Measurements from ENCODE around the gene C6orf120. TPM values are rescaled to one million over a fixed set of nuclear protein-coding genes. Genes with fewer than 3 reads are reported as not detected.

The C6orf120 gene
- total and polyA plus RNA-seq, 2 donors (not counting 3 experiments of a cell fraction or from before 2014, with no cell fraction given) = 13.8 to 30.1 TPM

- H3K9me3 ChIP-seq (replicated peaks; ENCODE audit: control insufficient read depth, insufficient read depth, low read length) = no peaks in the 10 kb centered on the region
- peaks cover 19% of the 10 kb centered on the region for H3K4me1 ChIP-seq (ENCODE audit: control insufficient read depth, extremely low read depth, insufficient read depth, low read length)
- TF ChIP-seq JUN (IDR thresholded peaks at IDR 0.05; ENCODE audit: borderline replicate concordance, insufficient read depth, insufficient read length, low read depth) = no peak
- TF ChIP-seq FOS (IDR thresholded peaks at IDR 0.05; ENCODE audit: borderline replicate concordance, insufficient read depth, low read length) = no peak
- no peak for TF ChIP-seq MAX (IDR thresholded peaks at IDR 0.05; ENCODE audit: insufficient read depth, insufficient read length)
- TF ChIP-seq CTCF (IDR thresholded peaks at IDR 0.05; ENCODE audit: extremely low read depth in 1 of 2, insufficient read depth in 1 of 2, low read depth in 1 of 2, low read length in 2 of 2) = no peak
- TF ChIP-seq POLR2AphosphoS5 (IDR thresholded peaks at IDR 0.05; ENCODE audit: insufficient read depth, low read depth, low read length) = no peak
- no peak for TF ChIP-seq MYC (IDR thresholded peaks at IDR 0.05; ENCODE audit: low read depth, low read length)
- H3K9ac ChIP-seq (replicated peaks; ENCODE audit: extremely low read depth, insufficient read depth, low read length) = no peak overlapping the region
- ChIA-PET CTCF (interaction anchor here (1.2 to 3.4 kb wide), 4 partner anchors 11 to 208 kb away, joined by 3 to 18 read pairs (median 12); no protein-coding TSS in a partner anchor), POLR2A (no interaction called here)
- dilution Hi-C loops (cut with MboI; ENCODE audit: extremely low pct_ligation_motif_present, low sequenced_read_pairs) (no loop called here), intact Hi-C loops (cut with micrococcal nuclease) (loop anchor here (10.0 kb wide), 2 partner anchors 214 to 766 kb away; no protein-coding TSS in a partner anchor)
- H2AFZ ChIP-seq (ENCODE audit: low read depth, low read length) = no peak overlapping the region
- DNase-seq (ENCODE audit: low read depth, low spot score) (no peak), FAIRE-seq (no peak)
- peaks cover 40% of the 10 kb centered on the region for H3K79me2 ChIP-seq (ENCODE audit: control insufficient read depth, insufficient read depth, low read length)
- H3K4me3 ChIP-seq (replicated peaks in 1 of 3; ENCODE audit: insufficient read depth in 1 of 3, low read depth in 1 of 3, low read length in 3 of 3) = no peak overlapping the region
- H4K20me1 ChIP-seq (replicated peaks; ENCODE audit: control insufficient read depth, extremely low read depth, insufficient read depth, low read length) = no peaks in the 10 kb centered on the region
- no peaks in the 10 kb centered on the region for H3K27me3 ChIP-seq (ENCODE audit: control insufficient read depth in 2 of 2, insufficient read depth in 2 of 2, low read length in 2 of 2)
- no peak overlapping the region for H3K4me2 ChIP-seq (ENCODE audit: insufficient read depth, low read length)
- H3K36me3 ChIP-seq (ENCODE audit: control insufficient read depth in 2 of 2, extremely low read depth in 1 of 2, insufficient read depth in 2 of 2, low read length in 2 of 2) = peaks cover 0 to 3% of the 10 kb centered on the region in 2 experiments
- BruUV-seq (replicated peaks) = no TSS peak
- H3K9me1 ChIP-seq (replicated peaks; ENCODE audit: control insufficient read depth, extremely low read depth, insufficient read depth, low read length) = no peaks in the 10 kb centered on the region
- no peak overlapping the region for H3K27ac ChIP-seq (ENCODE audit: insufficient read depth, low read depth, low read length)
These were observed 18.4 kb downstream of the C6orf120 start for GRCh38 chr6:169720207-169720855.
